ENCODE data around the gene CHIC2. TPM values are rescaled to one million over a fixed set of nuclear protein-coding genes. Genes with fewer than 3 reads are reported as not detected.

The CHIC2 gene
- total RNA-seq, 4 donors from 2014 or later: 31.3 to 42.7 (median 33.0) TPM

GRCh38 chr4:54041100-54041499 lies 23.3 kb downstream of the CHIC2 start:
- Histone ChIP-seq H3K27me3 (no peaks in the 10 kb centered on the region), H3K9me3 (no peaks in the 10 kb centered on the region), H3K4me1 (no peaks in the 10 kb centered on the region), H3K27ac (no peak overlapping the region), H3K36me3 (no peaks in the 10 kb centered on the region), H3K4me3 (replicated peaks in 1 of 3) (no peak overlapping the region)
- WGBS, 2 donors: 67 to 69% methylated on average over 4 of the region's 4 CpGs
- TF ChIP-seq CTCF (IDR thresholded peaks at IDR 0.05): no peak
- no peak for TF ChIP-seq POLR2A (IDR thresholded peaks at IDR 0.05)
- DNase-seq: no peak
- intact Hi-C loops (cut with DNase I): no loop called here

- H3K27ac ChIP-seq: no peak overlapping the region
- 92 to 94% methylated on average over 3 of the region's 3 CpGs for WGBS, 2 donors
- H3K4me3 ChIP-seq (replicated peaks in 1 of 3): no peak overlapping the region
- H3K4me1 ChIP-seq: peaks cover 0 to under 1% of the 10 kb centered on the region in 2 donors
- H3K36me3 ChIP-seq: no peaks in the 10 kb centered on the region
- intact Hi-C loops (cut with DNase I): no loop called here
- H3K27me3 ChIP-seq: no peaks in the 10 kb centered on the region
- TF ChIP-seq POLR2A (IDR thresholded peaks at IDR 0.05) (no peak), CTCF (IDR thresholded peaks at IDR 0.05) (no peak)
- DNase-seq: no peak
- H3K9me3 ChIP-seq: no peaks in the 10 kb centered on the region
These were observed 26.3 kb downstream of the CHIC2 start for GRCh38 chr4:54038056-54038455.

GRCh38 chr4:54036184-54036583 lies 28.2 kb downstream of the CHIC2 start:
- DNase-seq: no peak
- intact Hi-C loops (cut with DNase I): no loop called here
- H3K4me3 ChIP-seq (replicated peaks in 1 of 3): no peak overlapping the region
- H3K4me1 ChIP-seq: peaks cover 0 to 7% of the 10 kb centered on the region in 2 donors
- no peaks in the 10 kb centered on the region for H3K36me3 ChIP-seq
- no peak overlapping the region for H3K27ac ChIP-seq
- WGBS, 2 donors: 89 to 95% methylated on average over 4 of the region's 4 CpGs
- no peaks in the 10 kb centered on the region for H3K27me3 ChIP-seq
- no peak for TF ChIP-seq POLR2A (IDR thresholded peaks at IDR 0.05)
- TF ChIP-seq CTCF (IDR thresholded peaks at IDR 0.05): no peak
- H3K9me3 ChIP-seq: no peaks in the 10 kb centered on the region

GRCh38 chr4:54032558-54033135 lies 31.8 kb downstream of the CHIC2 start:
- 64 to 73% methylated on average over 3 of the region's 3 CpGs for WGBS, 2 donors
- H3K9me3 ChIP-seq: no peaks in the 10 kb centered on the region
- TF ChIP-seq POLR2A (IDR thresholded peaks at IDR 0.05): no peak
- no peak for TF ChIP-seq CTCF (IDR thresholded peaks at IDR 0.05)
- H3K27ac ChIP-seq: peak overlapping the region in 2 of 3 donors; percentile 15 to 60
- H3K4me1 ChIP-seq: peaks cover 0 to 7% of the 10 kb centered on the region in 2 donors
- H3K4me3 ChIP-seq (replicated peaks in 1 of 3): no peak overlapping the region
- intact Hi-C loops (cut with DNase I): no loop called here
- no peaks in the 10 kb centered on the region for H3K36me3 ChIP-seq
- no peaks in the 10 kb centered on the region for H3K27me3 ChIP-seq
- no peak for DNase-seq

GRCh38 chr4:54027311-54027710 lies 37.1 kb downstream of the CHIC2 start:
- Histone ChIP-seq H3K27ac (no peak overlapping the region), H3K9me3 (no peaks in the 10 kb centered on the region), H3K4me3 (replicated peaks in 1 of 3) (no peak overlapping the region), H3K36me3 (no peaks in the 10 kb centered on the region), H3K4me1 (peaks cover 0 to 3% of the 10 kb centered on the region in 2 donors), H3K27me3 (no peaks in the 10 kb centered on the region)
- DNase-seq: no peak
- intact Hi-C loops (cut with DNase I): no loop called here
- WGBS, 2 donors: 94 to 96% methylated on average over 1 of the region's 1 CpG
- TF ChIP-seq CTCF (IDR thresholded peaks at IDR 0.05): no peak
- TF ChIP-seq POLR2A (IDR thresholded peaks at IDR 0.05): no peak
